Spleen (tissue), 11 donors: ENCODE measurements around the gene HOXA1. TPM values are rescaled to one million over a fixed set of nuclear protein-coding genes. Genes with fewer than 3 reads are reported as not detected.

ENCODE experiments used
- DNase-seq: peaks from one replicate; pipeline ENCODE4 v3.0.0-alpha.2; 2020
- H3K27ac ChIP-seq, 8 donors: fragments of 200-600 bp; sonication (generic) in 7 of 8; 1 replicate in 4 of 8; 2 replicates in 4 of 8; pipeline versions ENCODE4 v1.5.0 to v1.8.0; 2016 to 2021; ENCODE audit warnings: inconsistent platforms in 4 of 8, mild to moderate bottlenecking in 4 of 8, moderate library complexity in 1 of 8
- H3K27me3 ChIP-seq, 7 donors: fragments of 200-600 bp; sonication (generic) in 6 of 7; replicated peaks in 1 of 7; 1 replicate in 4 of 7; 2 replicates in 3 of 7; pipeline versions ENCODE4 v1.5.0 to v1.8.0; 2016 to 2021; ENCODE audit warnings: inconsistent platforms in 3 of 7, mild to moderate bottlenecking in 1 of 7
- H3K36me3 ChIP-seq, 6 donors: fragments of 200-600 bp; sonication (generic) in 5 of 6; 1 replicate in 4 of 6; 2 replicates in 2 of 6; pipeline versions ENCODE4 v1.5.0 to v1.8.0; 2016 to 2021; ENCODE audit warnings: inconsistent platforms in 2 of 6
- H3K4me1 ChIP-seq, 6 donors: fragments of 200-600 bp; sonication (generic) in 5 of 6; 1 replicate in 3 of 6; 2 replicates in 3 of 6; pipeline versions ENCODE4 v1.5.0 to v1.8.0; 2016 to 2021; ENCODE audit warnings: inconsistent platforms in 3 of 6
- H3K4me3 ChIP-seq, 8 donors: fragments of 200-600 bp; sonication (generic) in 7 of 8; 1 replicate in 4 of 8; 2 replicates in 4 of 8; pipeline versions ENCODE4 v1.5.0 to v1.8.0; 2016 to 2021; ENCODE audit warnings: inconsistent platforms in 4 of 8, mild to moderate bottlenecking in 4 of 8, moderate library complexity in 2 of 8
- H3K9me3 ChIP-seq, 8 donors: fragments of 200-600 bp; sonication (generic) in 7 of 8; 1 replicate in 4 of 8; 2 replicates in 4 of 8; pipeline versions ENCODE4 v1.5.0 to v1.8.0; 2016 to 2021; ENCODE audit warnings: inconsistent platforms in 4 of 8
- CTCF ChIP-seq, 11 experiments: fragments of 200-600 bp in 7 of 11; fragments of 450-650 bp in 4 of 11; sonication (generic) in 4 of 11; IDR thresholded peaks in 8 of 11; conservative IDR thresholded peaks in 3 of 11; 1 replicate in 7 of 11; 2 replicates in 4 of 11; pipeline versions ENCODE4 v1.4.0 to v1.8.0; 2016 to 2021; ENCODE audit warnings: antibody characterized with exemption in 11 of 11, inconsistent platforms in 4 of 11, mild to moderate bottlenecking in 1 of 11
- POLR2A ChIP-seq, 3 donors: fragments of 450-650 bp; IDR thresholded peaks; one replicate each; pipeline ENCODE4 v1.5.1; 2017; ENCODE audit warnings: antibody characterized with exemption in 3 of 3, mild to moderate bottlenecking in 1 of 3
- POLR2AphosphoS5 ChIP-seq, 3 donors: sonication (generic); formaldehyde crosslinking; IDR thresholded peaks; one replicate each; pipeline ENCODE4 v1.5.1; 2017; ENCODE audit warnings: antibody characterized with exemption in 3 of 3
- WGBS, 5 donors: extraction: QIAGEN DNeasy Blood & Tissue Kit in 3 of 5; methylation state at CpG; one replicate each; pipeline versions ENCODE4 v1.1.5 to v1.1.7; 2013 to 2018; 5-methylcytosine and 5-hydroxymethylcytosine counted together
- intact Hi-C: fragments of 100-400 bp; cut with DNase I; formaldehyde crosslinking; loops from one replicate; pipeline ENCODE4 v1.15.0; 2023; ENCODE audit warnings: low total_unique reads
- polyA plus RNA-seq, 3 donors: library from polyadenylated mRNA; stranded (reverse); fragments of 200-250 nt; gene quantifications; one replicate each; pipeline ENCODE4 v1.2.1, GENCODE V29; 2013
- total RNA-seq, 7 donors: library from RNA; depleted of rRNA in 3 of 7; stranded (reverse); fragments of >200 nt in 3 of 7; fragmentation: NEBNext Ultra II Directional in 4 of 7; extraction: Animal tissue kit (Norgen Biotek cat#: 25700) in 4 of 7; gene quantifications; one replicate each; pipeline versions ENCODE4 v1.1.0 to v1.2.1, GENCODE V29; 2016 to 2021
- donor health status: healthy with polysubstance abuse.
- donor health status: DM: no; HTN: no; CAD: no; lungs with moderate emphysema.
- donor health status: DM: no; HTN: no; CAD: no.
- donor health status: Bipolar disorder and iron deficiency.
- donor health status: healthy.
- donor health status: DM: no; HTN: no; CAD: no.
- donor health status: DM: yes; HTN: yes; CAD: no.

The HOXA1 gene
- total and polyA plus RNA-seq, 10 donors: 0.33 to 4.1 (median 1.5) TPM

GRCh38 chr7:27073076-27073475 is 22.7 kb downstream of the HOXA1 start:
- Histone ChIP-seq H3K9me3 (peaks cover 0 to 6% (median 0%) of the 10 kb centered on the region in 8 donors), H3K4me3 (no peak overlapping the region), H3K36me3 (no peaks in the 10 kb centered on the region), H3K4me1 (no peaks in the 10 kb centered on the region), H3K27me3 (peaks cover 0 to 6% (median 0%) of the 10 kb centered on the region in 7 donors), H3K27ac (no peak overlapping the region)
- intact Hi-C loops: no loop called here
- DNase-seq: no peak
- TF ChIP-seq POLR2AphosphoS5 (IDR thresholded peaks at IDR 0.05) (no peak), CTCF (IDR thresholded peaks at IDR 0.05 in 8 of 11, conservative IDR thresholded peaks at IDR 0.05 in 3 of 11) (no peak), POLR2A (IDR thresholded peaks at IDR 0.05) (no peak)

GRCh38 chr7:27071622-27072390 is 24.0 kb downstream of the HOXA1 start:
- peaks cover 0 to 6% (median 0%) of the 10 kb centered on the region in 8 donors for H3K9me3 ChIP-seq
- H3K36me3 ChIP-seq: no peaks in the 10 kb centered on the region
- DNase-seq: no peak
- H3K4me3 ChIP-seq: no peak overlapping the region
- no peaks in the 10 kb centered on the region for H3K4me1 ChIP-seq
- intact Hi-C loops: no loop called here
- 76 to 85% (median 81%) methylated on average over 6 of the region's 6 CpGs for WGBS, 5 donors
- H3K27ac ChIP-seq: no peak overlapping the region
- TF ChIP-seq POLR2A (IDR thresholded peaks at IDR 0.05) (no peak), CTCF (IDR thresholded peaks at IDR 0.05 in 8 of 11, conservative IDR thresholded peaks at IDR 0.05 in 3 of 11) (no peak), POLR2AphosphoS5 (IDR thresholded peaks at IDR 0.05) (no peak)
- peaks cover 0 to 6% (median 0%) of the 10 kb centered on the region in 7 donors for H3K27me3 ChIP-seq

- Histone ChIP-seq H3K4me3 (no peak overlapping the region), H3K27ac (no peak overlapping the region), H3K36me3 (no peaks in the 10 kb centered on the region), H3K27me3 (no peaks in the 10 kb centered on the region), H3K9me3 (no peaks in the 10 kb centered on the region), H3K4me1 (no peaks in the 10 kb centered on the region)
- DNase-seq: no peak
- WGBS, 5 donors: 94 to 100% (median 97%) methylated on average over 1 of the region's 1 CpG
- intact Hi-C loops: no loop called here
- TF ChIP-seq POLR2A (IDR thresholded peaks at IDR 0.05) (no peak), CTCF (IDR thresholded peaks at IDR 0.05 in 8 of 11, conservative IDR thresholded peaks at IDR 0.05 in 3 of 11) (no peak), POLR2AphosphoS5 (IDR thresholded peaks at IDR 0.05) (no peak)
These were observed 27.5 kb downstream of the HOXA1 start for GRCh38 chr7:27068259-27068658.

- H3K36me3 ChIP-seq: no peaks in the 10 kb centered on the region
- H3K9me3 ChIP-seq: no peaks in the 10 kb centered on the region
- DNase-seq: no peak
- H3K27ac ChIP-seq: no peak overlapping the region
- intact Hi-C loops: no loop called here
- H3K4me1 ChIP-seq: no peaks in the 10 kb centered on the region
- TF ChIP-seq CTCF (IDR thresholded peaks at IDR 0.05 in 8 of 11, conservative IDR thresholded peaks at IDR 0.05 in 3 of 11) (no peak), POLR2AphosphoS5 (IDR thresholded peaks at IDR 0.05) (no peak), POLR2A (IDR thresholded peaks at IDR 0.05) (no peak)
- H3K27me3 ChIP-seq: no peaks in the 10 kb centered on the region
- 86 to 92% (median 89%) methylated on average over 3 of the region's 3 CpGs for WGBS, 5 donors
- no peak overlapping the region for H3K4me3 ChIP-seq
These were observed 29.7 kb downstream of the HOXA1 start for GRCh38 chr7:27066148-27066547.
